Body of pancreas (tissue), 4 donors: ENCODE measurements around the gene MAPK1IP1L.

Source experiments
- POLR2A ChIP-seq, 3 donors: fragments of 450-650 bp; IDR thresholded peaks; one replicate each; pipeline ENCODE4 v1.6.1; 2016; ENCODE audit warnings: antibody characterized with exemption in 3 of 3, mild to moderate bottlenecking in 2 of 3
- TF ChIP-seq, protein P1 (sequence below), 7 experiments: fragments of 450-650 bp in 4 of 7; fragments of 200-600 bp in 3 of 7; sonication (generic) in 3 of 7; IDR thresholded peaks; one replicate each; pipeline ENCODE4 v1.5.1; 2016 to 2019; ENCODE audit warnings: antibody characterized with exemption in 7 of 7

GRCh38 chr14:55051165-55051422, 353 bp upstream of the MAPK1IP1L start:
- no peak for TF ChIP-seq POLR2A (IDR thresholded peaks at IDR 0.05)
- TF ChIP-seq, protein P1, sequence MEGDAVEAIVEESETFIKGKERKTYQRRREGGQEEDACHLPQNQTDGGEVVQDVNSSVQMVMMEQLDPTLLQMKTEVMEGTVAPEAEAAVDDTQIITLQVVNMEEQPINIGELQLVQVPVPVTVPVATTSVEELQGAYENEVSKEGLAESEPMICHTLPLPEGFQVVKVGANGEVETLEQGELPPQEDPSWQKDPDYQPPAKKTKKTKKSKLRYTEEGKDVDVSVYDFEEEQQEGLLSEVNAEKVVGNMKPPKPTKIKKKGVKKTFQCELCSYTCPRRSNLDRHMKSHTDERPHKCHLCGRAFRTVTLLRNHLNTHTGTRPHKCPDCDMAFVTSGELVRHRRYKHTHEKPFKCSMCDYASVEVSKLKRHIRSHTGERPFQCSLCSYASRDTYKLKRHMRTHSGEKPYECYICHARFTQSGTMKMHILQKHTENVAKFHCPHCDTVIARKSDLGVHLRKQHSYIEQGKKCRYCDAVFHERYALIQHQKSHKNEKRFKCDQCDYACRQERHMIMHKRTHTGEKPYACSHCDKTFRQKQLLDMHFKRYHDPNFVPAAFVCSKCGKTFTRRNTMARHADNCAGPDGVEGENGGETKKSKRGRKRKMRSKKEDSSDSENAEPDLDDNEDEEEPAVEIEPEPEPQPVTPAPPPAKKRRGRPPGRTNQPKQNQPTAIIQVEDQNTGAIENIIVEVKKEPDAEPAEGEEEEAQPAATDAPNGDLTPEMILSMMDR (IDR thresholded peaks at IDR 0.05) = no peak
